Loucy (cell line): ENCODE data around the gene EGFLAM.

ENCODE experiments used
- CTCF ChIP-seq: fragments of 200-600 bp; sonication (generic); conservative IDR thresholded peaks from 2 replicates; pipeline ENCODE4 v1.5.1; 2014; ENCODE audit warnings: mild to moderate bottlenecking, antibody characterized with exemption, low read length
- EZH2phosphoT487 ChIP-seq: fragments of 200-600 bp; IDR thresholded peaks from 2 replicates; pipeline ENCODE4 v1.6.1; 2018; ENCODE audit warnings: antibody characterized with exemption, mild to moderate bottlenecking, moderate library complexity, borderline replicate concordance

GRCh38 chr5:38410304-38410990 lies 152.1 kb downstream of the EGFLAM start:
- TF ChIP-seq CTCF (no peak), EZH2phosphoT487 (no peak)
